ENCODE measurements around the gene CCDC6. TPM values are rescaled to one million over a fixed set of nuclear protein-coding genes. Genes with fewer than 3 reads are reported as not detected.
"Not testable (repeated sequence)": the region's sequence is repeated elsewhere in the genome, so short reads cannot be mapped to it uniquely, and the experiment has no call there.

The CCDC6 gene
- polyA plus RNA-seq, 1 donor from 2014 or later, result 13.4 TPM

GRCh38 chr10:59744156-59744555 lies 162.2 kb downstream of the CCDC6 start:
- not testable (repeated sequence) for H3K9me3 Mint-ChIP-seq, H3K4me1 Mint-ChIP-seq, H3K4me3 Mint-ChIP-seq, H3K27ac Mint-ChIP-seq, H3K27me3 Mint-ChIP-seq, H3K36me3 Mint-ChIP-seq

- no peak overlapping the region for H3K27ac Mint-ChIP-seq
- peaks cover 0 to 2% (median 0%) of the 10 kb centered on the region in 3 donors for H3K9me3 Mint-ChIP-seq
- H3K27me3 Mint-ChIP-seq, result peaks cover 4% of the 10 kb centered on the region
- no peaks in the 10 kb centered on the region for H3K4me1 Mint-ChIP-seq
- no peak overlapping the region for H3K4me3 Mint-ChIP-seq
- H3K36me3 Mint-ChIP-seq, result no peaks in the 10 kb centered on the region
Observed at GRCh38 chr10:59741583-59741982, 164.8 kb downstream of the CCDC6 start.

- Mint-ChIP-seq H3K27me3 (peaks cover 4% of the 10 kb centered on the region), H3K36me3 (no peaks in the 10 kb centered on the region), H3K4me1 (no peaks in the 10 kb centered on the region), H3K4me3 (no peak overlapping the region), H3K9me3 (peaks cover 0 to 2% (median 0%) of the 10 kb centered on the region in 3 donors), H3K27ac (no peak overlapping the region)
Observed at GRCh38 chr10:59741048-59741447, 165.3 kb downstream of the CCDC6 start.

Other genes with a start within 250 kb of the CCDC6 start
- not detected for gene SLC16A9, start 196.7 kb downstream of the CCDC6 start, polyA plus RNA-seq
- not detected for gene MRLN, start 153.1 kb downstream of the CCDC6 start, polyA plus RNA-seq